ENCODE measurements around the gene MTO1.
"Not testable (repeated sequence)": the region's sequence is repeated elsewhere in the genome, so short reads cannot be mapped to it uniquely, and the experiment has no call there.

GRCh38 chr6:73459474-73459873 is 2.1 kb upstream of the MTO1 start:
- TF ChIP-seq CTCF, POLR2A (IDR thresholded peaks at IDR 0.05): not testable (repeated sequence)
